Panc1 (cell line): ENCODE data around the gene AVEN. TPM values are rescaled to one million over a fixed set of nuclear protein-coding genes. Genes with fewer than 3 reads are reported as not detected.
A peak's percentile ranks its signal among the peaks of the same experiment; 100 is the strongest.

ENCODE experiments used
- ATAC-seq: fragments of 200-7000 bp; cut with Tn5 transposase; 2 replicates; pipeline ENCODE4 v1.9.1; 2020; ENCODE audit warnings: mild to moderate bottlenecking, moderate library complexity
- BruUV-seq: library from RNA; stranded (reverse); fragments of 400-500 nt; replicated peaks from 2 replicates; lab custom pipeline; 2021; lab: Mats Ljungman, UMichigan
- CTCF ChIA-PET: fragments of 300-600 bp; sonication (Branson Sonifier 250); formaldehyde crosslinking; loops from one replicate; lab custom pipeline; 2022; ENCODE audit warnings: antibody characterized with exemption; lab: Charles Lee
- POLR2A ChIA-PET: fragments of 300-600 bp; sonication (Branson Sonifier 250); formaldehyde crosslinking; loops from one replicate; lab custom pipeline; 2022; ENCODE audit warnings: antibody characterized with exemption; lab: Charles Lee
- DNase-seq: peaks from one replicate; pipeline ENCODE4 v3.0.0-alpha.2; 2010; ENCODE audit warnings: low read depth, low spot score
- H3K27ac ChIP-seq: 2 replicates; pipeline ENCODE4 v1.5.1; 2011; ENCODE audit warnings: mild to moderate bottlenecking, low read length, inconsistent platforms
- H3K27me3 ChIP-seq: fragments of 200-500 bp; sonication (Bioruptor generic); 2 replicates; pipeline ENCODE4 v1.6.0; 2014; ENCODE audit warnings: low read length, inconsistent platforms; ENCODE audit not compliant: control insufficient read depth, insufficient read depth
- H3K36me3 ChIP-seq: fragments of 200-500 bp; sonication (Bioruptor generic); 2 replicates; pipeline ENCODE4 v1.5.1; 2014; ENCODE audit warnings: inconsistent platforms, mild to moderate bottlenecking, low read length, moderate library complexity; ENCODE audit not compliant: control insufficient read depth, insufficient read depth
- H3K4me1 ChIP-seq: 2 replicates; pipeline ENCODE4 v1.5.1; 2011; ENCODE audit warnings: inconsistent platforms, mild to moderate bottlenecking, low read length, moderate library complexity; ENCODE audit not compliant: control insufficient read depth, insufficient read depth
- H3K4me3 ChIP-seq, 2 experiments: 2 replicates each; pipeline ENCODE4 v1.5.1; 2011 to 2012; ENCODE audit warnings: low read depth in 2 of 2, low read length in 2 of 2, mild to moderate bottlenecking in 2 of 2, inconsistent platforms in 1 of 2, moderate library complexity in 1 of 2
- H3K9me3 ChIP-seq: fragments of 200-500 bp; sonication (Bioruptor generic); 2 replicates; pipeline ENCODE4 v1.5.1; 2014; ENCODE audit warnings: low read depth, mild to moderate bottlenecking, inconsistent platforms, low read length, moderate library complexity; ENCODE audit not compliant: control insufficient read depth, insufficient read depth
- CTCF ChIP-seq: fragments of 450-650 bp; IDR thresholded peaks from 2 replicates; pipeline ENCODE4 v1.5.1; 2017; ENCODE audit warnings: mild to moderate bottlenecking
- POLR2AphosphoS5 ChIP-seq: IDR thresholded peaks from 2 replicates; pipeline ENCODE4 v1.6.1; 2012; ENCODE audit warnings: mild to moderate bottlenecking, low read depth, low read length, moderate library complexity
- SIN3A ChIP-seq: IDR thresholded peaks from 2 replicates; pipeline ENCODE4 v1.6.1; 2012; ENCODE audit warnings: low read depth, mild to moderate bottlenecking, low read length, moderate library complexity, borderline replicate concordance; ENCODE audit not compliant: insufficient read depth
- TCF7L2 ChIP-seq: IDR thresholded peaks from 2 replicates; pipeline ENCODE4 v1.6.1; 2011; ENCODE audit warnings: mild to moderate bottlenecking, low read depth, low read length, inconsistent platforms
- in situ Hi-C: cut with HindIII; loops from 2 replicates; pipeline ENCODE4 v1.10.0; 2016; ENCODE audit warnings: low sequenced_read_pairs, low pct_unique_long_range_greater_than_20kb
- intact Hi-C: fragments of 100-400 bp; cut with micrococcal nuclease; formaldehyde crosslinking; loops from one replicate; pipeline ENCODE4 v1.10.0; 2022; ENCODE audit not compliant: unreplicated experiment
- total RNA-seq: library from RNA; stranded (reverse); gene quantifications from one replicate; pipeline ENCODE4 v1.2.1, GENCODE V29; 2021; ENCODE audit not compliant: unreplicated experiment
- TF ChIP-seq, protein P1 (sequence below), 2 experiments: IDR thresholded peaks; 2 replicates each; pipeline ENCODE4 v1.6.1; 2011 to 2012; ENCODE audit warnings: low read depth in 2 of 2, control low read depth in 1 of 2, low read length in 1 of 2, mild to moderate bottlenecking in 1 of 2, moderate library complexity in 1 of 2; ENCODE audit not compliant: insufficient read depth in 1 of 2

The AVEN gene
- total RNA-seq, 1 experiment from 2014 or later, result 18.4 TPM

DNA sequence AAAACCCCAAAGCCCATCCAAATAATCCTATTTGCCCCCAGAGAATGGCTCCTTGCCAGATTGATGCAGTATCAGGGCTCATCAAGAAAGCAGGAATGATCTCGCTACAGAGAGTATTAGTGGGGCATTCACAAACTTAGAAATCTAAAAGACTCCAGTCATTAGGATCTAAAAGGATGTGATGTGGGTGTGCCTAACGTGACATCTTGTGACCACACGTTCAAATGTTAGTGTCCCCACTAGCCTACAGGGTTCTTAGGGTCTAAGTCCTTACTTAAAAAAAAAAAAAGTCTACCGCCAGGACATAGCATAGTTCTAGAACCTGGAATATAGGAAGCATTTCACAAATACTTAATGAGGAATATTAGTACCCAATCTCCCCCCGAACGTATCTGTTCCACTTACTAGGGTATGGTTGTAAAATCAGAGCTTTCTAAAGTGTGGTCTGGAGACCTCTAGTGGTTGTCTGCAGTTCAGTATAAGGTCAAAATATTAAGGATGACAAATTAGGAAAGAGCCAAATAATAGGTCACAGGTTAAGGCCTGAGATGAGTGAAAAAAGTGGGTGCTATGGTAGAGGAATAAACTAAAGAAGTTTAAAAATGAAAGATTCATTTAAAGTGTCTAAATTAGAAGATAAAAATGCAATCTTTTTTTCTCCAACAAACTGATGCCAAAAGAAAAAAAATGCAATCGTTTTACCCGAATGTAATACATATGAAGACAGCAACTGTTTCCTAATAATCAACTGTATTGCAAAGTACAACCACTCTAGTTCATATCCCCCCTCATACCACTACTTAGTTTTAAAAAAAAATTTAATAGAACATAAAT is 75.0 kb downstream of the AVEN start:
- DNase-seq (peak; percentile 28), ATAC-seq (peak; percentile 82)
- in situ Hi-C loops, result no loop called here
- Histone ChIP-seq H3K4me1 (no peaks in the 10 kb centered on the region; the same call in 1 of the 2 replicates), H3K36me3 (no peaks in the 10 kb centered on the region), H3K4me3 (no peak overlapping the region), H3K27me3 (no peaks in the 10 kb centered on the region), H3K9me3 (no peaks in the 10 kb centered on the region), H3K27ac (no peak overlapping the region)
- BruUV-seq, result no TSS peak
- intact Hi-C loops, result no loop called here
- ChIA-PET POLR2A (no interaction called here), CTCF (interaction anchor here (0.7 to 1.0 kb wide), 4 partner anchors 17 to 914 kb away, joined by 3 to 7 read pairs (median 4); no protein-coding TSS in a partner anchor)
- TF ChIP-seq, protein P1, sequence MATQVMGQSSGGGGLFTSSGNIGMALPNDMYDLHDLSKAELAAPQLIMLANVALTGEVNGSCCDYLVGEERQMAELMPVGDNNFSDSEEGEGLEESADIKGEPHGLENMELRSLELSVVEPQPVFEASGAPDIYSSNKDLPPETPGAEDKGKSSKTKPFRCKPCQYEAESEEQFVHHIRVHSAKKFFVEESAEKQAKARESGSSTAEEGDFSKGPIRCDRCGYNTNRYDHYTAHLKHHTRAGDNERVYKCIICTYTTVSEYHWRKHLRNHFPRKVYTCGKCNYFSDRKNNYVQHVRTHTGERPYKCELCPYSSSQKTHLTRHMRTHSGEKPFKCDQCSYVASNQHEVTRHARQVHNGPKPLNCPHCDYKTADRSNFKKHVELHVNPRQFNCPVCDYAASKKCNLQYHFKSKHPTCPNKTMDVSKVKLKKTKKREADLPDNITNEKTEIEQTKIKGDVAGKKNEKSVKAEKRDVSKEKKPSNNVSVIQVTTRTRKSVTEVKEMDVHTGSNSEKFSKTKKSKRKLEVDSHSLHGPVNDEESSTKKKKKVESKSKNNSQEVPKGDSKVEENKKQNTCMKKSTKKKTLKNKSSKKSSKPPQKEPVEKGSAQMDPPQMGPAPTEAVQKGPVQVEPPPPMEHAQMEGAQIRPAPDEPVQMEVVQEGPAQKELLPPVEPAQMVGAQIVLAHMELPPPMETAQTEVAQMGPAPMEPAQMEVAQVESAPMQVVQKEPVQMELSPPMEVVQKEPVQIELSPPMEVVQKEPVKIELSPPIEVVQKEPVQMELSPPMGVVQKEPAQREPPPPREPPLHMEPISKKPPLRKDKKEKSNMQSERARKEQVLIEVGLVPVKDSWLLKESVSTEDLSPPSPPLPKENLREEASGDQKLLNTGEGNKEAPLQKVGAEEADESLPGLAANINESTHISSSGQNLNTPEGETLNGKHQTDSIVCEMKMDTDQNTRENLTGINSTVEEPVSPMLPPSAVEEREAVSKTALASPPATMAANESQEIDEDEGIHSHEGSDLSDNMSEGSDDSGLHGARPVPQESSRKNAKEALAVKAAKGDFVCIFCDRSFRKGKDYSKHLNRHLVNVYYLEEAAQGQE (IDR thresholded peaks at IDR 0.05; ENCODE audit: insufficient read depth in 1 of 2, low read depth in 2 of 2, low read length in 1 of 2), result no peak
- TF ChIP-seq CTCF, result peak; percentile 75; the same call in 1 of the 2 replicates
- no peak for TF ChIP-seq POLR2AphosphoS5
- TF ChIP-seq SIN3A, result no peak
- TF ChIP-seq TCF7L2, result no peak

GRCh38 chr15:33960549-33960935 is 78.5 kb downstream of the AVEN start:
- in situ Hi-C loops (no loop called here), intact Hi-C loops (no loop called here)
- no peaks in the 10 kb centered on the region for H3K27me3 ChIP-seq
- TF ChIP-seq SIN3A (no peak), CTCF (no peak), TCF7L2 (no peak)
- POLR2A ChIA-PET, result interaction anchor here (0.9 kb wide), 1 partner anchor 468 kb away, joined by 3 read pairs; no protein-coding TSS in a partner anchor
- no peaks in the 10 kb centered on the region for H3K4me1 ChIP-seq
- ATAC-seq (no peak), DNase-seq (no peak)
- CTCF ChIA-PET, result no interaction called here
- no TSS peak for BruUV-seq
- no peak overlapping the region for H3K27ac ChIP-seq
- H3K36me3 ChIP-seq, result no peaks in the 10 kb centered on the region
- no peaks in the 10 kb centered on the region for H3K9me3 ChIP-seq
- no peak overlapping the region for H3K4me3 ChIP-seq
